Measurements from ENCODE around the gene NAPB.
A peak's percentile ranks its signal among the peaks of the same experiment; 100 is the strongest.

Gene NAPB

GRCh38 chr20:23414526-23415188 lies 6.6 kb downstream of the NAPB start:
- DNase-seq (ENCODE audit: low read depth), result no peak
- H3K4me3 ChIP-seq (replicated peaks; ENCODE audit: low read depth, low read length), result no peak overlapping the region
- no peak for TF ChIP-seq CTCF (IDR thresholded peaks at IDR 0.05; ENCODE audit: low read length, missing control alignments)

DNA sequence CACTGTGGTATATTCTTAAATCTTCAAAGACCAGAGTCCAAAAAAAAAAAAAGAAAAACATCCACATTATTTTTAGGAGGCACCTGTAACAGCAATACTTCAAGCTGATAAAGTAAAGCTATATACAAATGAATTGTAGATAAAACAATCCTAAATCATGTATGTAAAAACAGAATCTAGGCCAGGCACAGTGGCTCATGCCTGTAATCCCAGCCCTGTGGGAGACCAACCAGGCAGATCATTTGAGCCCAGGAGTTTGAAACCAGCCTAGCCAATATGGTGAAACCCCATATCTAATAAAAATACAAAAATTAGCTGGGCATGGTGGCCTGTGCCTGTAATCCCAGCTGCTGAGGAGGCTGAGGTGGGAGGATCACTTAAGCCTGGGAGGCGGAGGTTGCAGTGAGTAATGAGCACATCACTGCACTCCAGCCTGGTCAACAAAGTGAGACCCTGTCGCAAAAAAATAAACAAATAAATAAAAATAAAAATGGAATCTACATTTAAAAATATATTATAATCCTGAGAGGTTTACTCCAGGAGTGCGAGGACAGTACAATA lies 7.3 kb downstream of the NAPB start:
- no peak for TF ChIP-seq CTCF (IDR thresholded peaks at IDR 0.05; ENCODE audit: low read length, missing control alignments)
- DNase-seq (ENCODE audit: low read depth), result no peak
- no peak overlapping the region for H3K4me3 ChIP-seq (replicated peaks; ENCODE audit: low read depth, low read length)

DNA sequence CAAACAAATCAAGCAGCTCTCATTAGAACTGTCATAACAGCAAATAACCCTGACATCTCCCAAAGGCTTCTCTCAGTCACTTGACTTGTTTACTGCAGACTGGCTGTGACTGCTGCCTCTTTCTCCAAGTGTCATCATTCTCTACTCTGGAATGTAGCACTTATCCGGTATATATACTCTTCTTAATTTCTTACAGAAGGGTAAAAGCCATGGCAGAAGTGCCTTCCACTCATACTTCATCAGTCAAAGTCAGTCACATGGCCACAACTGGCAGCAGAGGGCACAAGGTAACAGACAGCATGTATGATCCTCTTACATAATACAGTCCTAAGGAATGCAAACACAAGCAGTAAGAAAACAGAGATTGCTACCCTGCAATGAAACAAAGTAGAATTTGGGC lies 9.3 kb downstream of the NAPB start:
- DNase-seq (ENCODE audit: low read depth), result peak; percentile 17
- no peak for TF ChIP-seq CTCF (IDR thresholded peaks at IDR 0.05; ENCODE audit: low read length, missing control alignments)
- no peak overlapping the region for H3K4me3 ChIP-seq (replicated peaks; ENCODE audit: low read depth, low read length)

GRCh38 chr20:23410916-23411695 lies 10.2 kb downstream of the NAPB start:
- DNase-seq (ENCODE audit: low read depth), result no peak
- H3K4me3 ChIP-seq (replicated peaks; ENCODE audit: low read depth, low read length), result no peak overlapping the region
- TF ChIP-seq CTCF (IDR thresholded peaks at IDR 0.05; ENCODE audit: low read length, missing control alignments), result no peak

- TF ChIP-seq CTCF (IDR thresholded peaks at IDR 0.05; ENCODE audit: low read length, missing control alignments), result no peak
- no peak for DNase-seq (ENCODE audit: low read depth)
- H3K4me3 ChIP-seq (replicated peaks; ENCODE audit: low read depth, low read length), result no peak overlapping the region
Measured at GRCh38 chr20:23409800-23410199, 11.5 kb downstream of the NAPB start.

GRCh38 chr20:23408957-23409356 lies 12.3 kb downstream of the NAPB start:
- DNase-seq (ENCODE audit: low read depth), result no peak
- no peak for TF ChIP-seq CTCF (IDR thresholded peaks at IDR 0.05; ENCODE audit: low read length, missing control alignments)
- no peak overlapping the region for H3K4me3 ChIP-seq (replicated peaks; ENCODE audit: low read depth, low read length)
